ENCODE results near the gene C12orf50. TPM values are rescaled to one million over a fixed set of nuclear protein-coding genes. Genes with fewer than 3 reads are reported as not detected.

The C12orf50 gene
- total and polyA plus RNA-seq, 2 experiments from 2014 or later: 0.03 TPM; not detected in 1

GRCh38 chr12:88006351-88006750 is 22.9 kb downstream of the C12orf50 start:
- Histone ChIP-seq H3K27ac (ENCODE audit: low read depth) (no peak overlapping the region), H3K4me1 (ENCODE audit: insufficient read depth) (no peaks in the 10 kb centered on the region), H2AFZ (no peak overlapping the region), H3K4me3 (no peak overlapping the region), H3K36me3 (ENCODE audit: insufficient read depth) (no peaks in the 10 kb centered on the region), H3K27me3 (ENCODE audit: insufficient read depth) (no peaks in the 10 kb centered on the region), H4K20me1 (replicated peaks; ENCODE audit: insufficient read depth) (no peaks in the 10 kb centered on the region), H3F3A (replicated peaks; ENCODE audit: low read depth) (no peaks in the 10 kb centered on the region), H3K79me2 (replicated peaks; ENCODE audit: insufficient read depth) (no peaks in the 10 kb centered on the region), H3K4me2 (no peak overlapping the region), H3K9me2 (ENCODE audit: insufficient read depth) (no peaks in the 10 kb centered on the region)
- no peak for ATAC-seq
- Mint-ChIP-seq H3K27ac (no peak overlapping the region), H3K36me3 (ENCODE audit: low read depth) (no peaks in the 10 kb centered on the region; the same call in 2 of the 3 replicates), H3K9me3 (peaks cover 5% of the 10 kb centered on the region; the same call in 2 of the 3 replicates), H3K4me1 (no peaks in the 10 kb centered on the region), H3K4me3 (no peak overlapping the region), H3K27me3 (ENCODE audit: insufficient read depth, low read depth, poor library complexity) (no peaks in the 10 kb centered on the region)
- no peak for TF ChIP-seq ZNF114 (CRISPR knock-in tag; IDR thresholded peaks at IDR 0.05)
- TF ChIP-seq, protein P1, sequence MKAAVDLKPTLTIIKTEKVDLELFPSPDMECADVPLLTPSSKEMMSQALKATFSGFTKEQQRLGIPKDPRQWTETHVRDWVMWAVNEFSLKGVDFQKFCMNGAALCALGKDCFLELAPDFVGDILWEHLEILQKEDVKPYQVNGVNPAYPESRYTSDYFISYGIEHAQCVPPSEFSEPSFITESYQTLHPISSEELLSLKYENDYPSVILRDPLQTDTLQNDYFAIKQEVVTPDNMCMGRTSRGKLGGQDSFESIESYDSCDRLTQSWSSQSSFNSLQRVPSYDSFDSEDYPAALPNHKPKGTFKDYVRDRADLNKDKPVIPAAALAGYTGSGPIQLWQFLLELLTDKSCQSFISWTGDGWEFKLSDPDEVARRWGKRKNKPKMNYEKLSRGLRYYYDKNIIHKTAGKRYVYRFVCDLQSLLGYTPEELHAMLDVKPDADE (IDR thresholded peaks at IDR 0.05): no peak
- TF ChIP-seq JUNB (IDR thresholded peaks at IDR 0.05; ENCODE audit: unreplicated experiment): no peak
- TF ChIP-seq CREB1 (CRISPR knock-in tag; IDR thresholded peaks at IDR 0.05; ENCODE audit: low read depth): no peak
- TF ChIP-seq NANOG (IDR thresholded peaks at IDR 0.05; ENCODE audit: borderline replicate concordance): no peak
- TF ChIP-seq ZNF331 (CRISPR knock-in tag; IDR thresholded peaks at IDR 0.05; ENCODE audit: low read depth): no peak
- DNase-seq (ENCODE audit: low spot score): no peak

DNA sequence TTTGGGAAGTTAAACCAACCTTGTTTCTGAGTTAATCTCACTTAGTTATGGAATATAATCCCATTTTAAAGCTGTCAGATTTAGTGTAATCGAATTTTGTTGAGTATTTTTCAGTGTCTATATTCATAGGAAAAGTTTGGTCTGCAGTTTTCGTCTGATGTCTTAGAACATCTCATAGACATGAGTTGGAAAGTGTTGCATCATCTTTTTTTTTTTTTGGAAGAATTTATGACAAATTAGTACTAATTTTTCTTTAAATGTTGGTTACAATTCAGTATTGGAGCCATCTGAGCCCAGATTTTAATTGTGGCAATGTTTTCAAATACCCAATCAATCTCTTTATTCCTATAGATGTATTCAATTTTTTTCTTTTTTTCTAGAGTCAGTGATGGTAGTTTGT is 27.9 kb downstream of the C12orf50 start:
- Histone ChIP-seq H3K9me2 (ENCODE audit: insufficient read depth) (no peaks in the 10 kb centered on the region), H3K4me3 (no peak overlapping the region), H3K4me1 (ENCODE audit: insufficient read depth) (no peaks in the 10 kb centered on the region), H3K27ac (ENCODE audit: low read depth) (no peak overlapping the region), H3K79me2 (replicated peaks; ENCODE audit: insufficient read depth) (no peaks in the 10 kb centered on the region), H2AFZ (no peak overlapping the region), H3F3A (replicated peaks; ENCODE audit: low read depth) (no peaks in the 10 kb centered on the region), H3K4me2 (no peak overlapping the region), H3K27me3 (ENCODE audit: insufficient read depth) (no peaks in the 10 kb centered on the region), H3K36me3 (ENCODE audit: insufficient read depth) (no peaks in the 10 kb centered on the region), H4K20me1 (replicated peaks; ENCODE audit: insufficient read depth) (no peaks in the 10 kb centered on the region)
- no peaks in the 10 kb centered on the region for H3K27me3 Mint-ChIP-seq (ENCODE audit: insufficient read depth, low read depth, poor library complexity)
- no peak overlapping the region for H3K27ac Mint-ChIP-seq
- ATAC-seq: no peak
- no peak for DNase-seq (ENCODE audit: low spot score)
- H3K4me3 Mint-ChIP-seq: no peak overlapping the region
- H3K9me3 Mint-ChIP-seq: peaks cover 4% of the 10 kb centered on the region; the same call in 2 of the 3 replicates
- no peaks in the 10 kb centered on the region for H3K4me1 Mint-ChIP-seq
- no peaks in the 10 kb centered on the region; the same call in 2 of the 3 replicates for H3K36me3 Mint-ChIP-seq (ENCODE audit: low read depth)
- no peak for TF ChIP-seq ZNF462 (CRISPR knock-in tag; IDR thresholded peaks at IDR 0.05)
- no peak for TF ChIP-seq EZH2 (IDR thresholded peaks at IDR 0.05; ENCODE audit: low read depth, unreplicated experiment)
- TF ChIP-seq CREB1 (CRISPR knock-in tag; IDR thresholded peaks at IDR 0.05; ENCODE audit: low read depth): no peak
- no peak for TF ChIP-seq JUNB (IDR thresholded peaks at IDR 0.05; ENCODE audit: unreplicated experiment)
- no peak for TF ChIP-seq CTCF (conservative IDR thresholded peaks at IDR 0.05; ENCODE audit: low read depth in 2 of 2)
